SK-N-SH (cell line): ENCODE data around the gene MYL2. TPM values are rescaled to one million over a fixed set of nuclear protein-coding genes. Genes with fewer than 3 reads are reported as not detected.

Experiments
- CTCF ChIA-PET: fragments of 300-600, 350-600 bp; formaldehyde crosslinking; extraction: SDS; loops from one replicate; lab custom pipeline; 2021; lab: Yijun Ruan, JAX
- POLR2A ChIA-PET: fragments of 350-600 bp; sonication (Branson Sonifier 250); formaldehyde crosslinking; extraction: SDS; loops from one replicate; lab custom pipeline; 2020; ENCODE audit warnings: antibody characterized with exemption, inconsistent platforms; lab: Yijun Ruan, JAX
- DNase-seq: peaks from one replicate; pipeline ENCODE4 v3.0.0; 2012
- H2AFZ ChIP-seq: fragments of 200-600 bp; sonication (generic); 2 replicates; pipeline ENCODE4 v1.8.1; 2016; ENCODE audit warnings: antibody characterized with exemption, mild to moderate bottlenecking, low read depth
- H3F3A ChIP-seq: fragments of 200-600 bp; sonication (generic); replicated peaks from 2 replicates; pipeline ENCODE3; 2016; ENCODE audit warnings: antibody characterized with exemption, mild to moderate bottlenecking; ENCODE audit not compliant: insufficient read depth
- H3K27ac ChIP-seq, 2 experiments: fragments of 200-500 bp in 1 of 2; fragments of 200-600 bp in 1 of 2; sonication (Bioruptor generic) in 1 of 2; sonication (generic), shearing (Covaris generic) in 1 of 2; 2 replicates each; pipeline versions ENCODE4 v1.5.1 to v1.6.1; 2014 to 2016; ENCODE audit warnings: low read depth in 2 of 2, inconsistent platforms in 1 of 2, low read length in 1 of 2, mild to moderate bottlenecking in 1 of 2, mixed read lengths in 1 of 2
- H3K27me3 ChIP-seq: fragments of 200-600 bp; sonication (generic), shearing (Covaris generic); 2 replicates; pipeline ENCODE4 v1.6.1; 2016; ENCODE audit warnings: mixed run types; ENCODE audit not compliant: insufficient read depth
- H3K36me3 ChIP-seq, 2 experiments: fragments of 200-500 bp in 1 of 2; fragments of 200-600 bp in 1 of 2; sonication (Bioruptor generic) in 1 of 2; sonication (generic) in 1 of 2; replicated peaks in 1 of 2; 2 replicates each; pipeline versions ENCODE3 to v1.5.1; 2014 to 2016; ENCODE audit warnings: low read length in 1 of 2, mild to moderate bottlenecking in 1 of 2; ENCODE audit not compliant: insufficient read depth in 2 of 2, control insufficient read depth in 1 of 2
- H3K4me1 ChIP-seq, 2 experiments: fragments of 200-500 bp in 1 of 2; fragments of 200-600 bp in 1 of 2; sonication (Bioruptor generic) in 1 of 2; sonication (generic), shearing (Covaris generic) in 1 of 2; 2 replicates each; pipeline versions ENCODE4 v1.5.1 to v1.6.1; 2014 to 2016; ENCODE audit warnings: low read depth in 1 of 2, low read length in 1 of 2, mixed run types in 1 of 2; ENCODE audit not compliant: insufficient read depth in 2 of 2, control insufficient read depth in 1 of 2
- H3K4me2 ChIP-seq: fragments of 200-600 bp; sonication (generic), shearing (Covaris generic); 2 replicates; pipeline ENCODE4 v1.6.1; 2017; ENCODE audit warnings: mixed run types
- H3K4me3 ChIP-seq, 2 experiments: fragments of 200-500 bp in 1 of 2; fragments of 200-600 bp in 1 of 2; sonication (Bioruptor generic) in 1 of 2; sonication (generic), shearing (Covaris generic) in 1 of 2; 2 replicates each; pipeline versions ENCODE4 v1.5.1 to v1.8.1; 2014 to 2016; ENCODE audit warnings: low read depth in 2 of 2, inconsistent platforms in 1 of 2, low read length in 1 of 2, mild to moderate bottlenecking in 1 of 2, mixed read lengths in 1 of 2, moderate library complexity in 1 of 2
- H3K79me2 ChIP-seq: fragments of 200-600 bp; sonication (generic); 2 replicates; pipeline ENCODE4 v1.8.1; 2017; ENCODE audit warnings: mild to moderate bottlenecking; ENCODE audit not compliant: insufficient read depth
- H3K9ac ChIP-seq: fragments of 200-600 bp; sonication (generic); 2 replicates; pipeline ENCODE4 v1.6.1; 2017; ENCODE audit warnings: mixed run types
- H3K9me2 ChIP-seq: fragments of 200-600 bp; sonication (generic); 2 replicates; pipeline ENCODE4 v1.6.1; 2017; ENCODE audit warnings: mixed run types
- H3K9me3 ChIP-seq: fragments of 200-600 bp; sonication (generic); 2 replicates; pipeline ENCODE4 v1.6.1; 2017; ENCODE audit warnings: mixed run types, mild to moderate bottlenecking, moderate library complexity
- H4K20me1 ChIP-seq: fragments of 200-600 bp; sonication (generic); 2 replicates; pipeline ENCODE4 v1.6.1; 2017; ENCODE audit warnings: mild to moderate bottlenecking, mixed run types; ENCODE audit not compliant: insufficient read depth
- CHD2 ChIP-seq: fragments of 150-350 bp; IDR thresholded peaks from 2 replicates; pipeline ENCODE4 v1.6.1; 2018; ENCODE audit warnings: low read length; ENCODE audit not compliant: partially characterized antibody
- ELF1 ChIP-seq: IDR thresholded peaks from 2 replicates; pipeline ENCODE4 v1.4.0; 2012
- FOSL2 ChIP-seq: IDR thresholded peaks from 2 replicates; pipeline ENCODE4 v1.4.0; 2012; ENCODE audit warnings: low read depth, mild to moderate bottlenecking, moderate library complexity, borderline replicate concordance
- FOXM1 ChIP-seq: IDR thresholded peaks from 2 replicates; pipeline ENCODE4 v1.4.0; 2012; ENCODE audit warnings: low read depth, mild to moderate bottlenecking
- GABPA ChIP-seq: IDR thresholded peaks from 2 replicates; pipeline ENCODE4 v1.4.0; 2012; ENCODE audit warnings: low read depth, mild to moderate bottlenecking
- GATA2 ChIP-seq: sonication (generic); formaldehyde crosslinking; IDR thresholded peaks from 2 replicates; pipeline ENCODE4 v1.5.0; 2020; ENCODE audit warnings: mild to moderate bottlenecking, missing genetic modification reagents
- IRF3 ChIP-seq: fragments of 150-350 bp; IDR thresholded peaks from 2 replicates; pipeline ENCODE4 v1.6.1; 2016; ENCODE audit warnings: mild to moderate bottlenecking, low read depth, low read length
- MEF2A ChIP-seq: IDR thresholded peaks from 2 replicates; pipeline ENCODE4 v1.4.0; 2012; ENCODE audit warnings: low read depth, borderline replicate concordance
- MXI1 ChIP-seq: IDR thresholded peaks from 2 replicates; pipeline ENCODE4 v1.6.1; 2012; ENCODE audit warnings: mild to moderate bottlenecking, low read depth, low read length, improper control_type of control experiment
- NFIC ChIP-seq: IDR thresholded peaks from 2 replicates; pipeline ENCODE4 v1.4.0; 2012; ENCODE audit warnings: borderline replicate concordance
- POLR2AphosphoS5 ChIP-seq: IDR thresholded peaks from 2 replicates; pipeline ENCODE4 v1.6.1; 2012; ENCODE audit warnings: low read depth, low read length
- RAD21 ChIP-seq: IDR thresholded peaks from 2 replicates; pipeline ENCODE4 v1.6.1; 2012; ENCODE audit warnings: mild to moderate bottlenecking, low read length
- RFX5 ChIP-seq: IDR thresholded peaks from 2 replicates; pipeline ENCODE4 v1.6.1; 2012; ENCODE audit warnings: mild to moderate bottlenecking, improper control_type of control experiment, low read length
- RXRA ChIP-seq: IDR thresholded peaks from 2 replicates; pipeline ENCODE4 v1.4.0; 2012; ENCODE audit warnings: low read depth, mild to moderate bottlenecking, borderline replicate concordance
- SMC3 ChIP-seq: IDR thresholded peaks from 2 replicates; pipeline ENCODE4 v1.6.1; 2012; ENCODE audit warnings: low read depth, low read length, improper control_type of control experiment
- TEAD4 ChIP-seq: IDR thresholded peaks from 2 replicates; pipeline ENCODE4 v1.4.0; 2012; ENCODE audit warnings: mild to moderate bottlenecking, borderline replicate concordance; ENCODE audit not compliant: insufficient read depth
- YY1 ChIP-seq: IDR thresholded peaks from 2 replicates; pipeline ENCODE4 v1.4.0; 2012; ENCODE audit warnings: low read depth, mild to moderate bottlenecking
- ZBTB33 ChIP-seq: IDR thresholded peaks from 2 replicates; pipeline ENCODE4 v1.4.0; 2012; ENCODE audit warnings: low read depth, borderline replicate concordance
- WGBS: methylation state at CpG from one replicate; pipeline ENCODE4 v1.1.6; 2017; ENCODE audit warnings: low lambda C conversion rate; 5-methylcytosine and 5-hydroxymethylcytosine counted together
- polyA plus RNA-seq, 3 experiments: library from polyadenylated mRNA; depleted of rRNA; stranded (reverse); fragments of >200 nt; gene quantifications; 2 replicates each; pipeline ENCODE4 v1.2.3, GENCODE V29; 2012
- TF ChIP-seq, protein P1 (sequence below): fragments of 150-350 bp; IDR thresholded peaks from 2 replicates; pipeline ENCODE4 v1.6.1; 2017; ENCODE audit warnings: antibody characterized with exemption, low read length, low read depth, borderline replicate concordance
- TF ChIP-seq, protein P2 (sequence below): fragments of 200-600 bp; sonication (generic); IDR thresholded peaks from 2 replicates; pipeline ENCODE4 v1.6.1; 2017; ENCODE audit warnings: antibody characterized with exemption, mild to moderate bottlenecking, moderate library complexity

Gene MYL2
- polyA plus RNA-seq, 1 of the 3 experiments (the other 2 are of a cell fraction), result not detected

DNA sequence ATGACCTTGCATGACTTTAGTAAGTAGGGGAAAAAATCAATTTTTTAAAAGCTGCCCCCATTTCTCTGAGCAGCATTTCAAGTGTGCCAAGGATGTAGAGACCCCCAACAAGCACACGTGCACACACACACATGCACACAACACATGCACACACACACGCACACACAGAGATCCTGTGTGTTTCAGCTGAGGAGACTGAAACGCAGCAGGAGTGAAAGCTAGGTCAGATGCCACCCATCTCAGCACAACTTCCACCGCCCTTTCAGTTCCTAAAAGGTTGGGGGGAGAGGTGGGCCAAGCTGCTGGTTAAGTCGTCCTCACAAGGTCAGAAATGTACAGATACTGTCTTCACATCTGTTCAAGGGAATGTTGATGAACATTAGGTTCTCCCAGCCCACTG, 13.9 kb downstream of the MYL2 start (continued):
- no peak for TF ChIP-seq ZBTB33

GRCh38 chr12:110906083-110906482, 14.3 kb downstream of the MYL2 start:
- no peaks in the 10 kb centered on the region for H3K9me2 ChIP-seq
- H3K27ac ChIP-seq, result no peak overlapping the region
- 71% methylated on average over 3 of the region's 3 CpGs for WGBS
- H2AFZ ChIP-seq, result no peak overlapping the region
- no peaks in the 10 kb centered on the region for H3F3A ChIP-seq
- H3K9ac ChIP-seq, result no peak overlapping the region
- POLR2A ChIA-PET, result no interaction called here
- no peak for DNase-seq
- H3K4me1 ChIP-seq, result no peaks in the 10 kb centered on the region; a peak in 1 of 4 replicates
- H3K36me3 ChIP-seq, result no peaks in the 10 kb centered on the region
- H3K9me3 ChIP-seq, result no peaks in the 10 kb centered on the region
- H3K4me2 ChIP-seq, result no peak overlapping the region
- TF ChIP-seq IRF3 (no peak), GABPA (no peak), RAD21 (0 out of 2 replicates have a peak, but pooled peaks have one; percentile 2), MXI1 (no peak), NFIC (no peak), SMC3 (no peak), ELF1 (no peak), CHD2 (no peak)
- no peaks in the 10 kb centered on the region for H3K27me3 ChIP-seq
- CTCF ChIA-PET, result interaction anchor here (0.6 to 1.4 kb wide), 2 partner anchors 12 to 62 kb away, joined by 3 to 7 read pairs; no protein-coding TSS in a partner anchor
- no peaks in the 10 kb centered on the region for H3K79me2 ChIP-seq
- no peaks in the 10 kb centered on the region for H4K20me1 ChIP-seq
- no peak overlapping the region for H3K4me3 ChIP-seq

DNA sequence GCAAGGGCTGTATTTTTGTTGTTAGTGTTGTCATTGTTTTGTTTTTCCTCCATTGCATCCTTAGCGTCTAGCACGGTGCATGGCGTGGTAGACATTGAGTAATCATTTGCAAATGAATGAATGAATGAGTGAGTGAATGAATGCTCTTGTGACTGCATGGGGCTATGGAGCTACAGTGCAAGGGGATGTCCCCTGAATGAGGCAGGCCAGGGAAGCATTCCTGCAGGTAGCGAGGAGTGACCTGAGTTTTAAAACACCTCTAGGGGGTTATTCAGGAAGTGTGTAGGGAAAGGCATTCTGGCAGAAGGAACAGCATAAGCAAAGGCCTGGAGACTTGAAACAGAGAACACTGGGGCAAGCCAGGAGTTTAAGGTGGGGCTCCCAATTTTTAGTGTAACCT, 16.9 kb downstream of the MYL2 start:
- no peak overlapping the region for H3K4me3 ChIP-seq
- no peaks in the 10 kb centered on the region for H3K79me2 ChIP-seq
- H3K4me1 ChIP-seq, result no peaks in the 10 kb centered on the region
- no peaks in the 10 kb centered on the region for H4K20me1 ChIP-seq
- WGBS, result 92% methylated on average over 4 of the region's 4 CpGs
- ChIA-PET POLR2A (no interaction called here), CTCF (interaction anchor here (1.7 kb wide), 1 partner anchor 16 kb away, joined by 4 read pairs; no protein-coding TSS in a partner anchor)
- H3K9me2 ChIP-seq, result no peaks in the 10 kb centered on the region
- H3K4me2 ChIP-seq, result no peak overlapping the region
- H3K27me3 ChIP-seq, result no peaks in the 10 kb centered on the region
- no peak for TF ChIP-seq POLR2AphosphoS5
- TF ChIP-seq MXI1, result no peak
- no peak for TF ChIP-seq FOXM1
- no peak for TF ChIP-seq FOSL2
- no peak for TF ChIP-seq RFX5
- no peak for TF ChIP-seq NFIC
- no peak for TF ChIP-seq MEF2A
- no peak for TF ChIP-seq SMC3
- TF ChIP-seq RXRA, result no peak
- TF ChIP-seq GATA2 (CRISPR knock-in tag), result no peak
- TF ChIP-seq, protein P1, sequence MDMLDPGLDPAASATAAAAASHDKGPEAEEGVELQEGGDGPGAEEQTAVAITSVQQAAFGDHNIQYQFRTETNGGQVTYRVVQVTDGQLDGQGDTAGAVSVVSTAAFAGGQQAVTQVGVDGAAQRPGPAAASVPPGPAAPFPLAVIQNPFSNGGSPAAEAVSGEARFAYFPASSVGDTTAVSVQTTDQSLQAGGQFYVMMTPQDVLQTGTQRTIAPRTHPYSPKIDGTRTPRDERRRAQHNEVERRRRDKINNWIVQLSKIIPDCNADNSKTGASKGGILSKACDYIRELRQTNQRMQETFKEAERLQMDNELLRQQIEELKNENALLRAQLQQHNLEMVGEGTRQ, result no peak
- TF ChIP-seq, protein P2, sequence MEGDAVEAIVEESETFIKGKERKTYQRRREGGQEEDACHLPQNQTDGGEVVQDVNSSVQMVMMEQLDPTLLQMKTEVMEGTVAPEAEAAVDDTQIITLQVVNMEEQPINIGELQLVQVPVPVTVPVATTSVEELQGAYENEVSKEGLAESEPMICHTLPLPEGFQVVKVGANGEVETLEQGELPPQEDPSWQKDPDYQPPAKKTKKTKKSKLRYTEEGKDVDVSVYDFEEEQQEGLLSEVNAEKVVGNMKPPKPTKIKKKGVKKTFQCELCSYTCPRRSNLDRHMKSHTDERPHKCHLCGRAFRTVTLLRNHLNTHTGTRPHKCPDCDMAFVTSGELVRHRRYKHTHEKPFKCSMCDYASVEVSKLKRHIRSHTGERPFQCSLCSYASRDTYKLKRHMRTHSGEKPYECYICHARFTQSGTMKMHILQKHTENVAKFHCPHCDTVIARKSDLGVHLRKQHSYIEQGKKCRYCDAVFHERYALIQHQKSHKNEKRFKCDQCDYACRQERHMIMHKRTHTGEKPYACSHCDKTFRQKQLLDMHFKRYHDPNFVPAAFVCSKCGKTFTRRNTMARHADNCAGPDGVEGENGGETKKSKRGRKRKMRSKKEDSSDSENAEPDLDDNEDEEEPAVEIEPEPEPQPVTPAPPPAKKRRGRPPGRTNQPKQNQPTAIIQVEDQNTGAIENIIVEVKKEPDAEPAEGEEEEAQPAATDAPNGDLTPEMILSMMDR, result no peak
- TF ChIP-seq CHD2, result no peak
- no peak for TF ChIP-seq TEAD4
- TF ChIP-seq YY1, result no peak
- H3K36me3 ChIP-seq, result no peaks in the 10 kb centered on the region
- H3F3A ChIP-seq, result no peaks in the 10 kb centered on the region
- no peak overlapping the region for H3K27ac ChIP-seq
- no peak overlapping the region for H2AFZ ChIP-seq
- no peak overlapping the region for H3K9ac ChIP-seq
- H3K9me3 ChIP-seq, result no peaks in the 10 kb centered on the region
- DNase-seq, result no peak
